SK-N-SH treated with all-trans-retinoic acid at 6 μM for 48 hours (cell line): ENCODE results near the gene PLAGL1.

Experiments
- CREB5 ChIP-seq: fragments of 250-450 bp; sonication (Bioruptor Pico); IDR thresholded peaks from 2 replicates; pipeline ENCODE4 v1.5.1; 2020; ENCODE audit warnings: low read depth, mild to moderate bottlenecking, moderate library complexity
- CSDC2 ChIP-seq: fragments of 250-450 bp; sonication (Bioruptor Pico); IDR thresholded peaks from 2 replicates; pipeline ENCODE4 v1.5.0; 2020; ENCODE audit warnings: mild to moderate bottlenecking, moderate library complexity
- ESRRG ChIP-seq: fragments of 250-450 bp; sonication (Bioruptor Pico); IDR thresholded peaks from 2 replicates; pipeline ENCODE4 v1.6.1; 2021; ENCODE audit warnings: mild to moderate bottlenecking
- OSR1 ChIP-seq: fragments of 250-450 bp; sonication (Bioruptor Pico); IDR thresholded peaks from 2 replicates; pipeline ENCODE4 v1.8.0; 2022; ENCODE audit warnings: moderate library complexity, mild to moderate bottlenecking, inconsistent platforms
- PATZ1 ChIP-seq: fragments of 250-450 bp; sonication (Bioruptor Pico); IDR thresholded peaks from 2 replicates; pipeline ENCODE4 v1.8.0; 2020; ENCODE audit warnings: mild to moderate bottlenecking, moderate library complexity, borderline replicate concordance
- PPARA ChIP-seq: fragments of 250-450 bp; sonication (Bioruptor Pico); IDR thresholded peaks from 2 replicates; pipeline ENCODE4 v1.5.0; 2020; ENCODE audit warnings: mild to moderate bottlenecking, borderline replicate concordance
- RARB ChIP-seq: fragments of 250-450 bp; sonication (Bioruptor Pico); IDR thresholded peaks from 2 replicates; pipeline ENCODE4 v1.8.0; 2021; ENCODE audit warnings: mild to moderate bottlenecking, moderate library complexity
- ZC3H10 ChIP-seq: fragments of 250-450 bp; sonication (Bioruptor Pico); IDR thresholded peaks from 2 replicates; pipeline ENCODE4 v1.5.1; 2021; ENCODE audit warnings: mild to moderate bottlenecking, moderate library complexity
- ZFP3 ChIP-seq: fragments of 250-450 bp; sonication (Bioruptor Pico); IDR thresholded peaks from 2 replicates; pipeline ENCODE4 v1.5.0; 2020; ENCODE audit warnings: mild to moderate bottlenecking, moderate library complexity
- ZNF565 ChIP-seq: fragments of 450-650 bp; formaldehyde crosslinking; conservative IDR thresholded peaks from 2 replicates; pipeline ENCODE4 v1.5.0; 2020; ENCODE audit warnings: low read depth, mild to moderate bottlenecking, moderate library complexity
- ZNF8 ChIP-seq: fragments of 450-650 bp; formaldehyde crosslinking; IDR thresholded peaks from 2 replicates; pipeline ENCODE4 v1.5.0; 2020; ENCODE audit warnings: mild to moderate bottlenecking, moderate library complexity

DNA sequence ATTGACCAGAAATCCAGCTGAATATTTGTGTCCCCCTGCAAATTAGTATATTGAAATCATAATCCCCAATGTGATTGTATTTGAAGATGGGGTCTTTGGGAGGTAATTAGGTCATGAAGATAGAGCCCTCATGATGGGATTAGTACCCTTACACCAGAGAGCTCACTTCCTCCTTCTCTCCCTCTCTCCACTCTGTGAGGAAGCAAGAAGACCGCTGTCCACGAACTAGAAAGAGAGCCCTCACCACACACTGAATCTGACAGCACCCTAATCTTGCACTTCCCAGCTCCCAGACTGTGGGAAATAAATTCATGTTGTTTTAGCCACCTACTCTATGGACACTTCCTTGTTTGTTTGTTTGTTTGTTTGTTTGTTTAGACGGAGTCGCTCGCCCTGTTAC, 11.9 kb upstream of the PLAGL1 start:
- no peak for TF ChIP-seq CREB5
- TF ChIP-seq PATZ1 (CRISPR knock-in tag), result no peak
- no peak for TF ChIP-seq ZNF565
- TF ChIP-seq ESRRG (CRISPR knock-in tag), result no peak
- no peak for TF ChIP-seq ZNF8 (CRISPR knock-in tag)
- no peak for TF ChIP-seq CSDC2
- no peak for TF ChIP-seq ZC3H10 (CRISPR knock-in tag)
- no peak for TF ChIP-seq ZFP3 (CRISPR knock-in tag)
- no peak for TF ChIP-seq OSR1 (CRISPR knock-in tag)
- TF ChIP-seq RARB (CRISPR knock-in tag), result no peak
- no peak for TF ChIP-seq PPARA (CRISPR knock-in tag)
